WTC11 (cell line): ENCODE results near the gene LMF1.

ENCODE experiments used
- CTCF ChIP-seq: fragments of 200-600 bp; IDR thresholded peaks from 2 replicates; pipeline ENCODE4 v1.8.0; 2022; ENCODE audit warnings: antibody characterized with exemption
- E2F4 ChIP-seq: sonication (generic); formaldehyde crosslinking; IDR thresholded peaks from 2 replicates; pipeline ENCODE4 v1.8.1; 2022; ENCODE audit warnings: low read depth, mild to moderate bottlenecking, moderate library complexity, missing genetic modification reagents, borderline replicate concordance
- NFYB ChIP-seq: sonication (generic); formaldehyde crosslinking; conservative IDR thresholded peaks from 2 replicates; pipeline ENCODE4 v1.8.0; 2022; ENCODE audit warnings: low read depth, missing genetic modification reagents
- NR3C1 ChIP-seq: sonication (generic); formaldehyde crosslinking; conservative IDR thresholded peaks from 2 replicates; pipeline ENCODE4 v1.8.1; 2023; ENCODE audit warnings: low read depth, mild to moderate bottlenecking, missing genetic modification reagents
- PRDM15 ChIP-seq: sonication (generic); formaldehyde crosslinking; IDR thresholded peaks from 2 replicates; pipeline ENCODE4 v1.8.0; 2022; ENCODE audit warnings: missing genetic modification reagents
- SP1 ChIP-seq: sonication (generic); formaldehyde crosslinking; conservative IDR thresholded peaks from 2 replicates; pipeline ENCODE4 v1.8.1; 2022; ENCODE audit warnings: missing genetic modification reagents

- TF ChIP-seq SP1: no peak
- TF ChIP-seq E2F4 (CRISPR knock-in tag): no peak
- TF ChIP-seq NFYB: no peak
- TF ChIP-seq CTCF: no peak
- TF ChIP-seq NR3C1 (CRISPR knock-in tag): no peak
- TF ChIP-seq PRDM15 (CRISPR knock-in tag): no peak
Measured at GRCh38 chr16:854808-855410, 115.9 kb downstream of the LMF1 start.
